Gastroesophageal sphincter (tissue), 4 donors: ENCODE measurements around the gene SLC9A3. TPM values are rescaled to one million over a fixed set of nuclear protein-coding genes. Genes with fewer than 3 reads are reported as not detected.
"Not testable (repeated sequence)": the region's sequence is repeated elsewhere in the genome, so short reads cannot be mapped to it uniquely, and the experiment has no call there.

Source experiments
- ATAC-seq: fragments of 150-250 bp; one replicate; pipeline ENCODE4 v1.9.1; 2016; ENCODE audit warnings: mild to moderate bottlenecking, moderate library complexity
- H3K27ac ChIP-seq, 4 donors: fragments of 200-600 bp; sonication (generic) in 3 of 4; 1 replicate in 3 of 4; 2 replicates in 1 of 4; pipeline ENCODE4 v1.5.1; 2016 to 2019
- H3K27me3 ChIP-seq: fragments of 200-600 bp; sonication (generic); one replicate; pipeline ENCODE4 v1.5.1; 2019
- H3K36me3 ChIP-seq, 2 donors: fragments of 200-600 bp; sonication (generic); one replicate each; pipeline ENCODE4 v1.5.1; 2019; ENCODE audit warnings: control low read depth in 1 of 2
- H3K4me1 ChIP-seq, 3 donors: fragments of 200-600 bp; sonication (generic); 1 replicate in 2 of 3; 2 replicates in 1 of 3; pipeline ENCODE4 v1.5.1; 2016 to 2019; ENCODE audit warnings: control low read depth in 2 of 3
- H3K4me3 ChIP-seq, 2 donors: fragments of 200-600 bp; sonication (generic); one replicate each; pipeline ENCODE4 v1.5.1; 2019; ENCODE audit warnings: mild to moderate bottlenecking in 1 of 2, moderate library complexity in 1 of 2
- H3K9me3 ChIP-seq, 3 donors: fragments of 200-600 bp; sonication (generic); one replicate each; pipeline ENCODE4 v1.5.1; 2017 to 2019; ENCODE audit warnings: control low read depth in 2 of 3
- EP300 ChIP-seq: sonication (generic); formaldehyde crosslinking; IDR thresholded peaks from one replicate; pipeline ENCODE4 v1.6.1; 2017; ENCODE audit warnings: antibody characterized with exemption, mild to moderate bottlenecking
- POLR2A ChIP-seq, 2 donors: fragments of 450-650 bp; IDR thresholded peaks; one replicate each; pipeline ENCODE4 v1.6.1; 2017; ENCODE audit warnings: antibody characterized with exemption in 2 of 2, mild to moderate bottlenecking in 2 of 2, moderate library complexity in 1 of 2
- POLR2AphosphoS5 ChIP-seq: sonication (generic); formaldehyde crosslinking; IDR thresholded peaks from one replicate; pipeline ENCODE4 v1.6.1; 2017; ENCODE audit warnings: antibody characterized with exemption
- WGBS, 2 donors: methylation state at CpG; one replicate each; pipeline ENCODE4 v1.1.5; 2018; ENCODE audit warnings: low coverage in 1 of 2; 5-methylcytosine and 5-hydroxymethylcytosine counted together
- total RNA-seq, 4 donors: library from RNA; depleted of rRNA; stranded (reverse); fragments of >200 nt; gene quantifications; one replicate each; pipeline ENCODE4 v1.1.0, GENCODE V29; 2016
- TF ChIP-seq, protein P1 (sequence below), 4 experiments: fragments of 200-600 bp in 2 of 4; fragments of 450-650 bp in 2 of 4; sonication (generic) in 1 of 4; IDR thresholded peaks; one replicate each; pipeline ENCODE4 v1.5.1; 2017 to 2019; ENCODE audit warnings: antibody characterized with exemption in 4 of 4, mild to moderate bottlenecking in 2 of 4, moderate library complexity in 2 of 4

The SLC9A3 gene
- total RNA-seq, 4 donors from 2014 or later = 2.6 to 3.9 (median 2.8) TPM

DNA sequence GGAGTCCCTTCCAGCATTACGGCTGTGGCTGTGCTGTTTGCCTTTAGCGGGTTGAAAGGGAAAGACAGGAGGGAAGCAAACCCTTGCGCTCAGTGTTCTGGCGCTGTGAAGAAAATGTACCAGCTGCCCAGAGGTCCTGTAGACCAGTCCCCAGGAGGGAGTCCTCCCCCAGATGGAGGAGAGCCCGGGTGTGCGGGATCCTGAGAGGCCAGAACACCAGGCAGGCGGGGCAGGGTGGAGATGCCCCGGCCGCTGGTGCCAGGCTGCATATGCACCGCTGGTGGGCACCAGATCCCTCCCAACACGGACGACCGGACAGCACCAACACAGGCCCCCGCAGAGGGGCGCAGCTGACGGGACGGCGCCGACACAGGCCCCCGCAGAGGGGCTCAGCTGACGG lies 37.2 kb upstream of the SLC9A3 start:
- no peaks in the 10 kb centered on the region for H3K36me3 ChIP-seq
- no peak overlapping the region for H3K4me3 ChIP-seq
- peaks cover 58% of the 10 kb centered on the region for H3K27me3 ChIP-seq
- H3K9me3 ChIP-seq = no peaks in the 10 kb centered on the region
- ATAC-seq = no peak
- no CpG with 5 or more reads among the region's 21 CpGs for WGBS, 2 donors
- TF ChIP-seq EP300 (no peak), POLR2AphosphoS5 (no peak), POLR2A (IDR thresholded peaks at IDR 0.05) (no peak)
- H3K27ac ChIP-seq = no peak overlapping the region
- H3K4me1 ChIP-seq = peaks cover 0 to 4% (median 0%) of the 10 kb centered on the region in 3 donors

DNA sequence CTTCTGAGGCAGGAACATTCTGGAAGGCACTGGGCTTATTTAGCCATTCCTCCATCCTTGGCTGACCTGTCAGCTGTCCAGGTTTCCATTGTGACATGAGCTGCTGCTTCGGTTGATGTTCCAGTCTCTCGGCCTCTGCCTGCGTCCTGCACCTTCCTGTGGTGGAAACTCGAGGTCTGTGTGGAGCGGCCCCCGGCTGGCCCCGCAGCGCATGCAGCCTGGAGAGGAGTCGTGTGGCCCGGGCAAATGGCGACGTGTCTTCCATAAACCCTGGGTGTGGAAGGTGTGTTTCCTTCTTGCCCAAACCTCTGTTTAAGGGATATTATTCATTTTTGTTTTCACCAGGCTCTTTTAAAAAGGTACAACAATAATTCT lies 36.5 kb upstream of the SLC9A3 start:
- no peaks in the 10 kb centered on the region for H3K36me3 ChIP-seq
- H3K9me3 ChIP-seq = no peaks in the 10 kb centered on the region
- peaks cover 55% of the 10 kb centered on the region for H3K27me3 ChIP-seq
- 57 to 80% methylated on average over 1 to 4 of the region's 12 CpGs for WGBS, 2 donors
- TF ChIP-seq, protein P1, sequence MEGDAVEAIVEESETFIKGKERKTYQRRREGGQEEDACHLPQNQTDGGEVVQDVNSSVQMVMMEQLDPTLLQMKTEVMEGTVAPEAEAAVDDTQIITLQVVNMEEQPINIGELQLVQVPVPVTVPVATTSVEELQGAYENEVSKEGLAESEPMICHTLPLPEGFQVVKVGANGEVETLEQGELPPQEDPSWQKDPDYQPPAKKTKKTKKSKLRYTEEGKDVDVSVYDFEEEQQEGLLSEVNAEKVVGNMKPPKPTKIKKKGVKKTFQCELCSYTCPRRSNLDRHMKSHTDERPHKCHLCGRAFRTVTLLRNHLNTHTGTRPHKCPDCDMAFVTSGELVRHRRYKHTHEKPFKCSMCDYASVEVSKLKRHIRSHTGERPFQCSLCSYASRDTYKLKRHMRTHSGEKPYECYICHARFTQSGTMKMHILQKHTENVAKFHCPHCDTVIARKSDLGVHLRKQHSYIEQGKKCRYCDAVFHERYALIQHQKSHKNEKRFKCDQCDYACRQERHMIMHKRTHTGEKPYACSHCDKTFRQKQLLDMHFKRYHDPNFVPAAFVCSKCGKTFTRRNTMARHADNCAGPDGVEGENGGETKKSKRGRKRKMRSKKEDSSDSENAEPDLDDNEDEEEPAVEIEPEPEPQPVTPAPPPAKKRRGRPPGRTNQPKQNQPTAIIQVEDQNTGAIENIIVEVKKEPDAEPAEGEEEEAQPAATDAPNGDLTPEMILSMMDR (IDR thresholded peaks at IDR 0.05) = no peak
- TF ChIP-seq EP300 (no peak), POLR2A (IDR thresholded peaks at IDR 0.05) (no peak), POLR2AphosphoS5 (no peak)
- H3K27ac ChIP-seq = no peak overlapping the region
- ATAC-seq = no peak
- H3K4me1 ChIP-seq = peaks cover 0 to 2% (median 0%) of the 10 kb centered on the region in 3 donors
- no peak overlapping the region for H3K4me3 ChIP-seq

DNA sequence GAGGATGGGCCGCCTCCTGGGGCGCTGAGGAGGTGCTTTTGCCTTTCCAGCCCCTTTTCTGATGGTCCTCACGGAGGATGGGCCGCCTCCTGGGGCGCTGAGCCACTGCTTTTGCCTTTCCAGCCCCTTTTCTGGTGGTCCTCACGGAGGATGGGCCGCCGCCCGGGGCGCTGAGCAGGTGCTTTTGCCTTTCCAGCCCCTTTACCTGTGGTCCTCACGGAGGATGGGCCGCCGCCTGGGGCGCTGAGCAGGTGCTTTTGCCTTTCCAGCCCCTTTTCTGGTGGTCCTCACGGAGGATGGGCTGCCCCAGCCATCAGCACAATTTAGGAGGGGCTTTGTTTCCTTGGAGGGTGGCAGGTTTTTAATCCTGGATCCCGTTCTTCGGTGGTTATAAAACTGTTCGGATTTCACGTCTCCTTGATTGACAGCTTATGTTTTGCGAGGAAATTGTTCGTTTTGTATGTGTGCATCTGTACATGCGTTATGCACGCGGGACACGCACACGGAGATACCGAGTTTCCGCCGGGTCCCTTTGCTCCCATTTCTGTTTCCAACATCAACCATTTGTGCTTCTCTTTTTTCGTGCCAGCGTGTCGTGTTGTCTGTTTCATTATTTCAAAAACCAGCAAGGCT lies 34.7 kb upstream of the SLC9A3 start:
- Histone ChIP-seq H3K27me3 (peaks cover 49% of the 10 kb centered on the region), H3K27ac (no peak overlapping the region), H3K4me1 (no peaks in the 10 kb centered on the region), H3K9me3 (no peaks in the 10 kb centered on the region), H3K36me3 (no peaks in the 10 kb centered on the region), H3K4me3 (no peak overlapping the region)
- ATAC-seq = no peak
- WGBS, 2 donors = 71 to 86% methylated on average over 9 to 20 of the region's 32 CpGs
- TF ChIP-seq EP300 (no peak), POLR2A (IDR thresholded peaks at IDR 0.05) (no peak), POLR2AphosphoS5 (no peak)
- TF ChIP-seq, protein P1 (IDR thresholded peaks at IDR 0.05) = no peak

DNA sequence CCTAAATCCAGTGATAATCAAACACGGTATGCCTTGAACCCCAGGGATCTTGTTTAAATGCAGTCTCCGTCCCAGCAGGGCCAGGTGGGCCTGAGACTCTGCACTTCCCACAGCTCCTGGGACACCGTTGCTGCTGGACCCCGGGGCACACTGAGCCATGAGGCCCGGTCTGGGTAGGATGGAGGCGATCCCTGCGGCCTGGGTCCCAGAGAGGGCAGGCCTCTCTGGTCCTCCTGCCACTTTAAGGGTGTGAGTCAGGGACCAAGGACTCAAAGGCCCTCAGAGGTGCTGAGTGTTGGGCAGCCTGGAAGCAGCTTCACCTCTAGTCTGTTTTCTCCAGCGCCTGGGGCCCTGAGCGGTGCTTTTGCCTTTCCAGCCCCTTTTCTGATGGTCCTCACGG lies 34.1 kb upstream of the SLC9A3 start:
- no peak for ATAC-seq
- H3K9me3 ChIP-seq = no peaks in the 10 kb centered on the region
- TF ChIP-seq POLR2A (IDR thresholded peaks at IDR 0.05) (no peak), POLR2AphosphoS5 (no peak), EP300 (no peak)
- TF ChIP-seq, protein P1 (IDR thresholded peaks at IDR 0.05) = no peak
- no peaks in the 10 kb centered on the region for H3K36me3 ChIP-seq
- WGBS, 2 donors = 96% methylated on average over 4 of the region's 10 CpGs; no CpG with 5 or more reads in 1 of the 2 donors
- H3K27ac ChIP-seq = no peak overlapping the region
- H3K27me3 ChIP-seq = peaks cover 49% of the 10 kb centered on the region
- no peak overlapping the region for H3K4me3 ChIP-seq
- H3K4me1 ChIP-seq = no peaks in the 10 kb centered on the region

DNA sequence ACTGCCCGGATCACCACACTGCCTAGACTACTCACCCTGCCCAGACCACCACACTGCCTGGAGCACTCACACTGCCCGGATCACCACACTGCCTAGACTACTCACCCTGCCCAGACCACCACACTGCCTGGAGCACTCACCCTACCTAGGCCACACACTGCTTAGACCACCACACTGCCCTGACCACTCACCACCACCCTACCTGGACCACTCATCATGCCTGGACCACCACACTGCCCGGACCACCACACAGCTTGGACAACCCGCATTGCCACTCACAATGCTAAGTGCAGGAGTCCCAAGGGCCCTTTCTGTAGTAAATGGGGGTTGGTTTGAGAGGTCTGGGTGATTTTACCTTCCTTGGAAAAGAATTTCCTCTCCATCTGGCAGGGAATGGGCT lies 33.7 kb upstream of the SLC9A3 start:
- H3K36me3 ChIP-seq, H3K27ac ChIP-seq, H3K9me3 ChIP-seq, H3K4me1 ChIP-seq, ATAC-seq, H3K4me3 ChIP-seq: not testable (repeated sequence)
- WGBS, 2 donors = 85% methylated on average over 2 of the region's 4 CpGs; no CpG with 5 or more reads in 1 of the 2 donors
- H3K27me3 ChIP-seq = peaks cover 49% of the 10 kb centered on the region

DNA sequence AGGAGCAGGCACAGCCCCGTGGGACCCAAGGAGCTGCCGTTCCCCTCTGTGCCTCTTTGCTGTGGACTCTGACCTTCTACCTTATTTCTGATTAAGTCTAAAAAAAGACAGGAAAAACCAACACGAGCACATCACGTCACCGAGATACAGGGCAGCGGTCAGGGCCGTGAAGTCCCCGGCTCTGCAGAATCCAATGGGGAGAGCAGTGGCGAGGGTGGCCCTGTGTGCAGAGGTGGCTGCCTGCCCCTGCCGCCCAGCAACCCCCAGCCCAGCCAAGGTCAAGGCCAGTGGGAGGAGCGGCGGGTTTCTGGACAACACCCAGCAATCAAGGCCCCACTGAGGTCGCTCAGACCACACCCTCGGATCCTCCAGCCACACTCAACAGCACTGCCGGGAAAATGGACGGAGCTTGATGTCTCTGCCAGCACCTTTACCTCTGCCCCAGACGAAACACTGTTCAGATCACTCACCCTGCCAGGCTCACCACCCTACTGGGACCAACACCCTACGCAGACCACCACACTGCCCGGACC lies 32.7 kb upstream of the SLC9A3 start:
- TF ChIP-seq, protein P1 (IDR thresholded peaks at IDR 0.05) = no peak
- TF ChIP-seq EP300 = no peak
- TF ChIP-seq POLR2AphosphoS5 = no peak
- TF ChIP-seq POLR2A (IDR thresholded peaks at IDR 0.05) = no peak
- ATAC-seq = no peak
- Histone ChIP-seq H3K4me1 (no peaks in the 10 kb centered on the region), H3K27me3 (peaks cover 51% of the 10 kb centered on the region), H3K4me3 (no peak overlapping the region), H3K36me3 (no peaks in the 10 kb centered on the region), H3K27ac (no peak overlapping the region), H3K9me3 (no peaks in the 10 kb centered on the region)
- no CpG with 5 or more reads among the region's 19 CpGs for WGBS, 2 donors
